ENCODE results near the gene GLB1L2.

GLB1L2 gene

GRCh38 chr11:134407321-134407828 lies 75.6 kb downstream of the GLB1L2 start:
- no peak for DNase-seq

- no peak for DNase-seq
Observed at GRCh38 chr11:134407923-134408322, 76.1 kb downstream of the GLB1L2 start.

GRCh38 chr11:134409552-134410429 lies 78.0 kb downstream of the GLB1L2 start:
- DNase-seq: no peak

- DNase-seq: no peak
Observed at GRCh38 chr11:134410766-134411165, 79.0 kb downstream of the GLB1L2 start.

GRCh38 chr11:134412203-134413042 lies 80.6 kb downstream of the GLB1L2 start, which contains the start of gene B3GAT1:
B3GAT1 (minus strand) TSS chr11:134412242; CDS start chr11:134387659, 24,583 bp downstream.
- no peak for DNase-seq

GRCh38 chr11:134413043-134413825 lies 81.4 kb downstream of the GLB1L2 start:
- no peak for DNase-seq

- no peak for DNase-seq
Observed at GRCh38 chr11:134413826-134414731, 82.3 kb downstream of the GLB1L2 start.

- no peak for DNase-seq
Observed at GRCh38 chr11:134414766-134415765, 83.3 kb downstream of the GLB1L2 start.

- no peak for DNase-seq
Observed at GRCh38 chr11:134416726-134417125, 84.9 kb downstream of the GLB1L2 start.

- DNase-seq: no peak
Observed at GRCh38 chr11:134417871-134418840, 86.4 kb downstream of the GLB1L2 start.

GRCh38 chr11:134423106-134423505 lies 91.3 kb downstream of the GLB1L2 start:
- no peak for DNase-seq

- DNase-seq: no peak
Observed at GRCh38 chr11:134425413-134425812, 93.6 kb downstream of the GLB1L2 start.
